Pancreas (tissue), 10 donors: ENCODE measurements around the gene NAALADL1. TPM values are rescaled to one million over a fixed set of nuclear protein-coding genes. Genes with fewer than 3 reads are reported as not detected.
"Not testable (repeated sequence)": the region's sequence is repeated elsewhere in the genome, so short reads cannot be mapped to it uniquely, and the experiment has no call there.

Experiments
- ATAC-seq, 4 donors: fragments of 200-7000 bp; cut with Tn5 transposase; one replicate each; pipeline versions ENCODE4 v1.8.0 to v1.9.1; 2020; ENCODE audit warnings: mild to moderate bottlenecking in 4 of 4, moderate library complexity in 4 of 4
- DNase-seq, 6 donors: peaks; one replicate each; pipeline ENCODE4 v3.0.0-alpha.2; 2020
- FAIRE-seq: peaks from 2 replicates; lab custom pipeline; 2012; peaks lifted over from hg19 to GRCh38; lab: Jason Lieb, UNC
- H3K27ac ChIP-seq, 4 donors: fragments of 200-600 bp; sonication (generic); 1 replicate in 3 of 4; 2 replicates in 1 of 4; pipeline versions ENCODE4 v1.5.0 to v1.8.0; 2020
- H3K27me3 ChIP-seq, 4 donors: fragments of 200-600 bp; one replicate each; pipeline ENCODE4 v1.8.0; 2021
- H3K36me3 ChIP-seq, 3 donors: fragments of 200-600 bp; sonication (generic) in 1 of 3; one replicate each; pipeline versions ENCODE4 v1.5.0 to v1.8.0; 2020 to 2021
- H3K4me1 ChIP-seq, 3 donors: fragments of 200-600 bp; one replicate each; pipeline ENCODE4 v1.8.0; 2021
- H3K4me3 ChIP-seq, 4 donors: fragments of 200-600 bp; sonication (generic) in 2 of 4; one replicate each; pipeline versions ENCODE4 v1.5.0 to v1.8.0; 2020 to 2021
- H3K9me3 ChIP-seq, 4 donors: fragments of 200-600 bp; one replicate each; pipeline ENCODE4 v1.8.0; 2021
- WGBS, 2 donors: extraction: QIAGEN DNeasy Blood & Tissue Kit; methylation state at CpG; one replicate each; pipeline ENCODE4 v1.1.7; 2013; 5-methylcytosine and 5-hydroxymethylcytosine counted together
- intact Hi-C, 3 donors: fragments of 100-400 bp; cut with DNase I; formaldehyde crosslinking; loops; one replicate each; pipeline versions ENCODE4 v1.11.1 to v1.14.2; 2022
- polyA plus RNA-seq, 2 donors: library from polyadenylated mRNA; stranded (reverse); fragments of 200-250 nt; gene quantifications; one replicate each; pipeline ENCODE4 v1.2.3, GENCODE V29; 2013
- total RNA-seq, 6 donors: library from RNA; stranded (reverse); fragmentation: NEBNext Ultra II Directional in 4 of 6; extraction: Animal tissue kit (Norgen Biotek cat#: 25700) in 4 of 6; gene quantifications; one replicate each; pipeline versions ENCODE4 v1.2.1 to v1.2.4, GENCODE V29; 2021 to 2023
- TF ChIP-seq, protein P1 (sequence below), 4 donors: fragments of 200-600 bp; sonication (generic) in 3 of 4; IDR thresholded peaks; one replicate each; pipeline versions ENCODE4 v1.5.0 to v1.8.0; 2021; ENCODE audit warnings: antibody characterized with exemption in 4 of 4
- donor health status: healthy with polysubstance abuse.
- donor health status: DM: no; HTN: no; CAD: no; lungs with moderate emphysema.
- donor health status: DM: no; HTN: no; CAD: no.
- donor health status: control.
- donor health status: control.
- donor health status: Bipolar disorder and iron deficiency.
- donor health status: DM: yes; HTN: yes; CAD: no.
- donor health status: DM: no; HTN: no; CAD: no.
- donor health status: DM: no; HTN: no; CAD: no.
- donor health status: DM: yes; HTN: yes; CAD: no.

NAALADL1 gene
- total and polyA plus RNA-seq, 8 donors = 0.51 to 7.6 (median 1.4) TPM

DNA sequence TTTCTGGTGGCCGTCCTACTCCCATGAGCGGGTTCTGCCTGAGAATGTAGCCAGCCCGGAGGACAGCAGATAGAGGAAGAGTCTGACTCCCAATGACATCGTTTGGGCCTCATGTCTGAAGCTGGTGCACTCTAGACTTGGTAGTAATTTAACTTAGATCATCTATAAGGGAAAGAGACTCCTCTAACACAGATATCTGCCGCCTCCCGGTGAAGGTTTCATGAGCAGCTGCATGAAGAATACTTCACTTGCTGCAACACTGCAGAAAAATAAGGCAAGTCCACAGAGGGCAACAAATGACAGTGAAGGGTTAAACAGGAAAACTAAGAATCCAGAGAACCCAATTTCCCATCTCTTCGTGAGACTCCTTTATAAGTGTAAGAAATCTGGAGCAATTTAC lies 50.3 kb downstream of the NAALADL1 start:
- intact Hi-C loops = no loop called here
- 70 to 81% methylated on average over 7 of the region's 7 CpGs for WGBS, 2 donors
- Histone ChIP-seq H3K27ac (no peak overlapping the region), H3K4me3 (no peak overlapping the region), H3K9me3 (no peaks in the 10 kb centered on the region), H3K27me3 (no peaks in the 10 kb centered on the region), H3K36me3 (no peaks in the 10 kb centered on the region), H3K4me1 (peaks cover 0 to 2% (median 0%) of the 10 kb centered on the region in 3 donors)
- DNase-seq (no peak), FAIRE-seq (no peak), ATAC-seq (no peak)
- TF ChIP-seq, protein P1, sequence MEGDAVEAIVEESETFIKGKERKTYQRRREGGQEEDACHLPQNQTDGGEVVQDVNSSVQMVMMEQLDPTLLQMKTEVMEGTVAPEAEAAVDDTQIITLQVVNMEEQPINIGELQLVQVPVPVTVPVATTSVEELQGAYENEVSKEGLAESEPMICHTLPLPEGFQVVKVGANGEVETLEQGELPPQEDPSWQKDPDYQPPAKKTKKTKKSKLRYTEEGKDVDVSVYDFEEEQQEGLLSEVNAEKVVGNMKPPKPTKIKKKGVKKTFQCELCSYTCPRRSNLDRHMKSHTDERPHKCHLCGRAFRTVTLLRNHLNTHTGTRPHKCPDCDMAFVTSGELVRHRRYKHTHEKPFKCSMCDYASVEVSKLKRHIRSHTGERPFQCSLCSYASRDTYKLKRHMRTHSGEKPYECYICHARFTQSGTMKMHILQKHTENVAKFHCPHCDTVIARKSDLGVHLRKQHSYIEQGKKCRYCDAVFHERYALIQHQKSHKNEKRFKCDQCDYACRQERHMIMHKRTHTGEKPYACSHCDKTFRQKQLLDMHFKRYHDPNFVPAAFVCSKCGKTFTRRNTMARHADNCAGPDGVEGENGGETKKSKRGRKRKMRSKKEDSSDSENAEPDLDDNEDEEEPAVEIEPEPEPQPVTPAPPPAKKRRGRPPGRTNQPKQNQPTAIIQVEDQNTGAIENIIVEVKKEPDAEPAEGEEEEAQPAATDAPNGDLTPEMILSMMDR (IDR thresholded peaks at IDR 0.05) = no peak

DNA sequence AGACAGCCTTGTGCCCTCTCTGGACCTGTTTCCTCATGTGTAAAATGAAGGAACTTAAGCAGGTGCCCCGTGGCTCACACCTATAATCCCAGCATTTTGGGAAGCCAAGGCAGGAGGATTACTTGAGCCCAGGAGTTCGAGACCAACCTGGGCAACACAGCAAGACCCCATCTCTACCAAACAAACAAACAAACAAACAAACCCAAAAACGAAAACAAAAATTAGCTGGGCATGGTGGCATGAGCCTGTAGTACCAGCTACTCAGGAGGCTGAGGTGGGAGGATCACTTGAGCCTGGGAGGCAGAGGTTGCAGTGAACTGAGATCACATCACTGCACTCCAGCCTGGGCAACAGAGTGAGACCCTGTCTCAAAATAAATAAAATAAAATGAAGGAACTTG lies 54.4 kb downstream of the NAALADL1 start:
- 64 to 75% methylated on average over 3 of the region's 3 CpGs for WGBS, 2 donors
- DNase-seq, H3K36me3 ChIP-seq, H3K9me3 ChIP-seq, FAIRE-seq, H3K4me1 ChIP-seq, H3K27ac ChIP-seq, ATAC-seq, H3K4me3 ChIP-seq, intact Hi-C loops, H3K27me3 ChIP-seq: not testable (repeated sequence)

DNA sequence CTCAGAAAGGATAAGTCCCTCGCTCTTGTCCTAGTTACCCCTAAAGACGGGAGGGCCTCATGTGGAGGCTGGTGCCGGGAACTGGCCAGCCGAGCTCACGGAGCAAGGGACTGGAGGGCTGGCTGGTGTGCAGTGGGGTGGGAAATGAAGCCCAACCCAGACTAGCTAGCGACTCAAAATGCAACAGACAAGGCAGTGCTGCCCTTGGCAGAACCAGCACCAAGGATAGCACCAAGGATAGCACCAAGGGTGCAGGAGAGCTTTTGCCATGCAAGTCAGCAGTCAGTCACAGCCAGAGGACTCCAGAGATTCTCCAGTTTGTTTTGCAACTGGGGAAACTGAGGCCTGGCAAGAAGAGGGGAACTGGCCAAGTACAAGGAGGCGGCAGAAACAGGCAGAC lies 55.1 kb downstream of the NAALADL1 start:
- no peaks in the 10 kb centered on the region for H3K36me3 ChIP-seq
- no peak overlapping the region for H3K27ac ChIP-seq
- intact Hi-C loops = no loop called here
- FAIRE-seq (no peak), ATAC-seq (no peak), DNase-seq (no peak)
- H3K4me1 ChIP-seq = peaks cover 9 to 12% (median 12%) of the 10 kb centered on the region in 3 donors
- no peaks in the 10 kb centered on the region for H3K9me3 ChIP-seq
- no peaks in the 10 kb centered on the region for H3K27me3 ChIP-seq
- WGBS, 2 donors = 88 to 89% methylated on average over 7 of the region's 7 CpGs
- no peak overlapping the region for H3K4me3 ChIP-seq
- TF ChIP-seq, protein P1 (IDR thresholded peaks at IDR 0.05) = no peak

- no peaks in the 10 kb centered on the region for H3K9me3 ChIP-seq
- intact Hi-C loops = no loop called here
- WGBS, 2 donors = 79 to 85% methylated on average over 5 of the region's 5 CpGs
- no peaks in the 10 kb centered on the region for H3K27me3 ChIP-seq
- H3K4me3 ChIP-seq = no peak overlapping the region
- H3K4me1 ChIP-seq = peaks cover 12 to 15% (median 15%) of the 10 kb centered on the region in 3 donors
- TF ChIP-seq, protein P1 (IDR thresholded peaks at IDR 0.05) = no peak
- no peak overlapping the region for H3K27ac ChIP-seq
- no peaks in the 10 kb centered on the region for H3K36me3 ChIP-seq
- no peak for DNase-seq
- no peak for ATAC-seq
- FAIRE-seq = no peak
Observed at GRCh38 chr11:65002706-65003105, 55.6 kb downstream of the NAALADL1 start.

GRCh38 chr11:64999478-64999877 lies 58.9 kb downstream of the NAALADL1 start:
- no peak for ATAC-seq
- no peak for FAIRE-seq
- intact Hi-C loops = no loop called here
- Histone ChIP-seq H3K4me1 (peaks cover 19 to 30% (median 26%) of the 10 kb centered on the region in 3 donors), H3K36me3 (no peaks in the 10 kb centered on the region), H3K4me3 (no peak overlapping the region), H3K9me3 (no peaks in the 10 kb centered on the region), H3K27me3 (no peaks in the 10 kb centered on the region), H3K27ac (peak overlapping the region; percentile 56 to 80 (median 76))
- WGBS, 2 donors = 71 to 81% methylated on average over 1 of the region's 1 CpG
- DNase-seq = no peak
- TF ChIP-seq, protein P1 (IDR thresholded peaks at IDR 0.05) = no peak
